CD4-positive, alpha-beta memory T cell (primary cell): ENCODE results near the gene MAP4K3. TPM values are rescaled to one million over a fixed set of nuclear protein-coding genes. Genes with fewer than 3 reads are reported as not detected.

Experiments
- CTCF ChIA-PET: fragments of 350-600 bp; sonication (Branson Sonifier 250); formaldehyde crosslinking; loops from one replicate; lab custom pipeline; 2021; ENCODE audit warnings: inconsistent platforms; ENCODE audit not compliant: partially characterized antibody; lab: Charles Lee
- POLR2A ChIA-PET: fragments of 350-600 bp; sonication (Branson Sonifier 250); formaldehyde crosslinking; loops from one replicate; lab custom pipeline; 2021; ENCODE audit not compliant: partially characterized antibody; lab: Charles Lee
- DNase-seq, 5 donors: peaks; one replicate each; pipeline versions ENCODE4 v3.0.0 to v3.0.0-alpha.2; 2020 to 2022; ENCODE audit warnings: mixed read lengths in 1 of 5
- H3K27ac ChIP-seq: one replicate; pipeline ENCODE4 v1.7.0; 2013; ENCODE audit warnings: low read depth, low read length
- H3K27me3 ChIP-seq: 2 replicates; pipeline ENCODE4 v1.7.0; 2013; ENCODE audit warnings: mild to moderate bottlenecking, low read length, moderate library complexity; ENCODE audit not compliant: insufficient read depth
- H3K36me3 ChIP-seq: 2 replicates; pipeline ENCODE4 v1.7.0; 2013; ENCODE audit warnings: mild to moderate bottlenecking, low read length, moderate library complexity; ENCODE audit not compliant: insufficient read depth
- H3K4me1 ChIP-seq: 2 replicates; pipeline ENCODE4 v1.7.0; 2013; ENCODE audit warnings: mild to moderate bottlenecking, low read length, moderate library complexity; ENCODE audit not compliant: insufficient read depth
- H3K4me3 ChIP-seq, 2 donors: one replicate each; pipeline ENCODE4 v1.7.0; 2013; ENCODE audit warnings: low read length in 2 of 2, mild to moderate bottlenecking in 1 of 2
- H3K9me3 ChIP-seq, 2 donors: one replicate each; pipeline ENCODE4 v1.7.0; 2013; ENCODE audit warnings: low read length in 2 of 2, control low read depth in 1 of 2; ENCODE audit not compliant: control insufficient read depth in 1 of 2
- H3K27ac Mint-ChIP-seq, 7 donors: one replicate each; pipeline ENCODE4 v1.8.0; 2020 to 2021; ENCODE audit warnings: mixed read lengths in 7 of 7, mild to moderate bottlenecking in 6 of 7, inconsistent platforms in 3 of 7, moderate library complexity in 3 of 7
- H3K27me3 Mint-ChIP-seq, 2 donors: one replicate each; pipeline ENCODE4 v1.8.0; 2020 to 2021; ENCODE audit warnings: mixed read lengths in 2 of 2
- H3K36me3 Mint-ChIP-seq, 2 donors: one replicate each; pipeline ENCODE4 v1.8.0; 2020 to 2021; ENCODE audit warnings: mixed read lengths in 2 of 2, inconsistent platforms in 1 of 2, mild to moderate bottlenecking in 1 of 2
- H3K4me1 Mint-ChIP-seq, 4 donors: one replicate each; pipeline ENCODE4 v1.8.0; 2020 to 2021; ENCODE audit warnings: mixed read lengths in 4 of 4, mild to moderate bottlenecking in 1 of 4
- H3K4me3 Mint-ChIP-seq, 8 donors: one replicate each; pipeline ENCODE4 v1.8.0; 2020 to 2021; ENCODE audit warnings: mixed read lengths in 8 of 8, mild to moderate bottlenecking in 7 of 8, moderate library complexity in 6 of 8, inconsistent platforms in 3 of 8
- H3K9me3 Mint-ChIP-seq, 8 donors: one replicate each; pipeline ENCODE4 v1.8.0; 2020 to 2021; ENCODE audit warnings: mixed read lengths in 8 of 8, mild to moderate bottlenecking in 5 of 8, inconsistent platforms in 3 of 8, moderate library complexity in 1 of 8
- intact Hi-C: fragments of 100-400 bp; cut with micrococcal nuclease; formaldehyde crosslinking; loops from one replicate; pipeline ENCODE4 v1.15.1; 2023
- polyA plus RNA-seq, 2 donors: library from polyadenylated mRNA; unstranded; fragments of 300-500 nt; fragmentation: Illumina TruSeq; gene quantifications; one replicate each; pipeline ENCODE4 v1.2.3, GENCODE V29; 2021
- total RNA-seq, 2 experiments: library from RNA; stranded (reverse); gene quantifications; one replicate each; pipeline ENCODE4 v1.2.3, GENCODE V29; 2021

MAP4K3 gene
- total RNA-seq (10 to 100 TPM; 16.1 to 18.1 TPM), polyA plus RNA-seq (1 to 10 TPM; 1.7 to 2.6 TPM)

GRCh38 chr2:39436592-39437521 is at the start of gene MAP4K3:
Gene MAP4K3 (minus strand): TSS chr2:39437285. CDS start chr2:39436987, 298 bp downstream.
- Histone ChIP-seq H3K9me3 (no peaks in the 10 kb centered on the region), H3K4me3 (peak within 1 kb of the TSS; percentile 87 to 95), H3K4me1 (peaks cover 49% of the 10 kb centered on the region), H3K27ac (peak within 1 kb of the TSS; percentile 53), H3K36me3 (no peaks in the 10 kb centered on the region), H3K27me3 (no peaks in the 10 kb centered on the region)
- H3K36me3 Mint-ChIP-seq = peaks cover 0 to 2% of the 10 kb centered on the region in 2 donors
- H3K4me1 Mint-ChIP-seq = peaks cover 40 to 57% (median 49%) of the 10 kb centered on the region in 4 donors
- H3K27me3 Mint-ChIP-seq = no peaks in the 10 kb centered on the region
- ChIA-PET CTCF (interaction anchor here (0.8 to 1.5 kb wide), 3 partner anchors 11 to 489 kb away, joined by 3 read pairs; no protein-coding TSS in a partner anchor), POLR2A (interaction anchor here (1.8 to 1.9 kb wide), 2 partner anchors 312 to 316 kb away, joined by 5 to 7 read pairs; partner anchors contain the start of gene SOS1)
- peak within 1 kb of the TSS; percentile 88 to 95 (median 92) for H3K4me3 Mint-ChIP-seq
- peak within 1 kb of the TSS; percentile 50 to 93 (median 87) for H3K27ac Mint-ChIP-seq
- intact Hi-C loops = loop anchor here (5.0 kb wide), 2 partner anchors 60 to 340 kb away; partner anchors contain the start of gene THUMPD2
- no peaks in the 10 kb centered on the region for H3K9me3 Mint-ChIP-seq
- peak; percentile 54 to 69 (median 60) for DNase-seq

GRCh38 chr2:39486071-39486470 is 49.0 kb upstream of the MAP4K3 start:
- POLR2A ChIA-PET = no interaction called here
- H3K9me3 ChIP-seq = no peaks in the 10 kb centered on the region
- Mint-ChIP-seq H3K27me3 (peaks cover 2 to 6% of the 10 kb centered on the region in 2 donors), H3K4me1 (peaks cover 0 to 1% (median 0%) of the 10 kb centered on the region in 4 donors), H3K36me3 (peaks cover 0 to 4% of the 10 kb centered on the region in 2 donors), H3K9me3 (peaks cover 0 to 3% (median 0%) of the 10 kb centered on the region in 8 donors), H3K4me3 (no peak overlapping the region), H3K27ac (no peak overlapping the region)
- H3K27ac ChIP-seq = no peak overlapping the region
- no peaks in the 10 kb centered on the region for H3K36me3 ChIP-seq
- no peak overlapping the region for H3K4me3 ChIP-seq
- intact Hi-C loops = no loop called here
- H3K4me1 ChIP-seq = no peaks in the 10 kb centered on the region
- no peaks in the 10 kb centered on the region for H3K27me3 ChIP-seq
- DNase-seq = no peak
- CTCF ChIA-PET = no interaction called here

GRCh38 chr2:39484620-39485495 is 47.8 kb upstream of the MAP4K3 start:
- H3K9me3 Mint-ChIP-seq = peaks cover 0 to 2% (median 0%) of the 10 kb centered on the region in 8 donors
- Histone ChIP-seq H3K27ac (no peak overlapping the region), H3K4me1 (no peaks in the 10 kb centered on the region), H3K9me3 (no peaks in the 10 kb centered on the region), H3K27me3 (no peaks in the 10 kb centered on the region), H3K36me3 (no peaks in the 10 kb centered on the region), H3K4me3 (no peak overlapping the region)
- POLR2A ChIA-PET = no interaction called here
- no peak for DNase-seq
- CTCF ChIA-PET = no interaction called here
- H3K27me3 Mint-ChIP-seq = peaks cover 0 to 4% of the 10 kb centered on the region in 2 donors
- intact Hi-C loops = no loop called here
- H3K4me3 Mint-ChIP-seq = no peak overlapping the region
- H3K27ac Mint-ChIP-seq = no peak overlapping the region
- H3K4me1 Mint-ChIP-seq = peaks cover 0 to 1% (median 0%) of the 10 kb centered on the region in 4 donors
- H3K36me3 Mint-ChIP-seq = no peaks in the 10 kb centered on the region

GRCh38 chr2:39484206-39484605 is 47.1 kb upstream of the MAP4K3 start:
- H3K4me3 Mint-ChIP-seq = no peak overlapping the region
- Histone ChIP-seq H3K9me3 (no peaks in the 10 kb centered on the region), H3K4me1 (no peaks in the 10 kb centered on the region), H3K4me3 (no peak overlapping the region), H3K27me3 (no peaks in the 10 kb centered on the region), H3K27ac (no peak overlapping the region), H3K36me3 (no peaks in the 10 kb centered on the region)
- peaks cover 0 to 1% (median 0%) of the 10 kb centered on the region in 4 donors for H3K4me1 Mint-ChIP-seq
- peak overlapping the region in 1 of 7 donors; percentile 60 for H3K27ac Mint-ChIP-seq
- no peak for DNase-seq
- intact Hi-C loops = no loop called here
- H3K9me3 Mint-ChIP-seq = peaks cover 0 to 2% (median 0%) of the 10 kb centered on the region in 8 donors
- CTCF ChIA-PET = no interaction called here
- peaks cover 0 to 4% of the 10 kb centered on the region in 2 donors for H3K27me3 Mint-ChIP-seq
- POLR2A ChIA-PET = no interaction called here
- H3K36me3 Mint-ChIP-seq = no peaks in the 10 kb centered on the region

- intact Hi-C loops = no loop called here
- Mint-ChIP-seq H3K36me3 (peaks cover 0 to 2% of the 10 kb centered on the region in 2 donors), H3K9me3 (peaks cover 0 to 2% (median 0%) of the 10 kb centered on the region in 8 donors), H3K4me3 (no peak overlapping the region), H3K27ac (no peak overlapping the region), H3K27me3 (peaks cover 0 to 4% of the 10 kb centered on the region in 2 donors), H3K4me1 (peaks cover 0 to 1% (median 0%) of the 10 kb centered on the region in 4 donors)
- Histone ChIP-seq H3K27me3 (no peaks in the 10 kb centered on the region), H3K9me3 (no peaks in the 10 kb centered on the region), H3K4me1 (no peaks in the 10 kb centered on the region), H3K36me3 (no peaks in the 10 kb centered on the region), H3K27ac (no peak overlapping the region), H3K4me3 (no peak overlapping the region)
- ChIA-PET POLR2A (no interaction called here), CTCF (no interaction called here)
- no peak for DNase-seq
Measured at GRCh38 chr2:39483534-39483933, 46.4 kb upstream of the MAP4K3 start.

GRCh38 chr2:39481611-39482010 is 44.5 kb upstream of the MAP4K3 start:
- no peak overlapping the region for H3K4me3 ChIP-seq
- Mint-ChIP-seq H3K27me3 (peaks cover 0 to 4% of the 10 kb centered on the region in 2 donors), H3K4me1 (peaks cover 0 to 1% (median 0%) of the 10 kb centered on the region in 4 donors), H3K4me3 (no peak overlapping the region), H3K27ac (no peak overlapping the region), H3K36me3 (peaks cover 6 to 14% of the 10 kb centered on the region in 2 donors), H3K9me3 (peaks cover 0 to 2% (median 0%) of the 10 kb centered on the region in 8 donors)
- no peak for DNase-seq
- H3K27ac ChIP-seq = no peak overlapping the region
- intact Hi-C loops = no loop called here
- no peaks in the 10 kb centered on the region for H3K4me1 ChIP-seq
- no peaks in the 10 kb centered on the region for H3K36me3 ChIP-seq
- no peaks in the 10 kb centered on the region for H3K27me3 ChIP-seq
- ChIA-PET POLR2A (no interaction called here), CTCF (no interaction called here)
- H3K9me3 ChIP-seq = no peaks in the 10 kb centered on the region
